HEK293T (cell line): ENCODE measurements around the gene BAK1.

Source experiments
- CTCF ChIA-PET: fragments of 350-600 bp; formaldehyde crosslinking; extraction: SDS; loops from one replicate; lab custom pipeline; 2021; ENCODE audit warnings: antibody characterized with exemption, inconsistent platforms; lab: Yijun Ruan, JAX
- POLR2A ChIA-PET: fragments of 350-600 bp; formaldehyde crosslinking; extraction: SDS; loops from one replicate; lab custom pipeline; 2020; ENCODE audit warnings: antibody characterized with exemption, inconsistent platforms; lab: Yijun Ruan, JAX
- DNase-seq: peaks from one replicate; pipeline ENCODE4 v3.0.0; 2012; ENCODE audit warnings: mixed read lengths; ENCODE audit errors: extremely low spot score
- ARNT ChIP-seq: fragments of 450-650 bp; IDR thresholded peaks from 2 replicates; pipeline ENCODE4 v1.6.1; 2017; ENCODE audit warnings: mild to moderate bottlenecking
- BHLHE40 ChIP-seq: fragments of 450-650 bp; IDR thresholded peaks from 2 replicates; pipeline ENCODE4 v1.6.1; 2016; ENCODE audit warnings: mild to moderate bottlenecking, moderate library complexity, borderline replicate concordance
- CTBP1 ChIP-seq: fragments of 450-650 bp; IDR thresholded peaks from 2 replicates; pipeline ENCODE4 v1.6.1; 2016; ENCODE audit warnings: borderline replicate concordance
- ELF4 ChIP-seq: fragments of 450-650 bp; IDR thresholded peaks from 2 replicates; pipeline ENCODE4 v1.6.1; 2017; ENCODE audit warnings: antibody characterized with exemption
- FOXA1 ChIP-seq: fragments of 450-650 bp; IDR thresholded peaks from 2 replicates; pipeline ENCODE4 v1.6.1; 2016; ENCODE audit warnings: mild to moderate bottlenecking
- FOXK2 ChIP-seq: fragments of 450-650 bp; IDR thresholded peaks from 2 replicates; pipeline ENCODE4 v1.6.1; 2016; ENCODE audit warnings: mild to moderate bottlenecking
- FOXM1 ChIP-seq: fragments of 450-650 bp; IDR thresholded peaks from 2 replicates; pipeline ENCODE4 v1.6.1; 2017; ENCODE audit warnings: mild to moderate bottlenecking, borderline replicate concordance
- HDGF ChIP-seq: fragments of 450-650 bp; IDR thresholded peaks from 2 replicates; pipeline ENCODE4 v1.6.1; 2017; ENCODE audit warnings: antibody characterized with exemption, borderline replicate concordance
- L3MBTL2 ChIP-seq: fragments of 450-650 bp; conservative IDR thresholded peaks from 2 replicates; pipeline ENCODE4 v1.6.1; 2016; ENCODE audit warnings: mild to moderate bottlenecking
- LEF1 ChIP-seq: fragments of 450-650 bp; IDR thresholded peaks from 2 replicates; pipeline ENCODE4 v1.6.1; 2017; ENCODE audit warnings: mild to moderate bottlenecking, borderline replicate concordance
- NFRKB ChIP-seq: fragments of 450-650 bp; IDR thresholded peaks from 2 replicates; pipeline ENCODE4 v1.6.1; 2016; ENCODE audit warnings: mild to moderate bottlenecking, moderate library complexity
- SP1 ChIP-seq: fragments of 450-650 bp; IDR thresholded peaks from 2 replicates; pipeline ENCODE4 v1.6.1; 2017
- SUZ12 ChIP-seq: fragments of 450-650 bp; IDR thresholded peaks from 2 replicates; pipeline ENCODE4 v1.6.1; 2016; ENCODE audit warnings: mild to moderate bottlenecking
- TARDBP ChIP-seq: fragments of 450-650 bp; IDR thresholded peaks from 2 replicates; pipeline ENCODE4 v1.6.1; 2016
- ZNF384 ChIP-seq: fragments of 450-650 bp; IDR thresholded peaks from 2 replicates; pipeline ENCODE4 v1.6.1; 2016
- TF ChIP-seq, protein P1 (sequence below): fragments of 450-650 bp; IDR thresholded peaks from 2 replicates; pipeline ENCODE4 v1.6.1; 2016

Gene BAK1

DNA sequence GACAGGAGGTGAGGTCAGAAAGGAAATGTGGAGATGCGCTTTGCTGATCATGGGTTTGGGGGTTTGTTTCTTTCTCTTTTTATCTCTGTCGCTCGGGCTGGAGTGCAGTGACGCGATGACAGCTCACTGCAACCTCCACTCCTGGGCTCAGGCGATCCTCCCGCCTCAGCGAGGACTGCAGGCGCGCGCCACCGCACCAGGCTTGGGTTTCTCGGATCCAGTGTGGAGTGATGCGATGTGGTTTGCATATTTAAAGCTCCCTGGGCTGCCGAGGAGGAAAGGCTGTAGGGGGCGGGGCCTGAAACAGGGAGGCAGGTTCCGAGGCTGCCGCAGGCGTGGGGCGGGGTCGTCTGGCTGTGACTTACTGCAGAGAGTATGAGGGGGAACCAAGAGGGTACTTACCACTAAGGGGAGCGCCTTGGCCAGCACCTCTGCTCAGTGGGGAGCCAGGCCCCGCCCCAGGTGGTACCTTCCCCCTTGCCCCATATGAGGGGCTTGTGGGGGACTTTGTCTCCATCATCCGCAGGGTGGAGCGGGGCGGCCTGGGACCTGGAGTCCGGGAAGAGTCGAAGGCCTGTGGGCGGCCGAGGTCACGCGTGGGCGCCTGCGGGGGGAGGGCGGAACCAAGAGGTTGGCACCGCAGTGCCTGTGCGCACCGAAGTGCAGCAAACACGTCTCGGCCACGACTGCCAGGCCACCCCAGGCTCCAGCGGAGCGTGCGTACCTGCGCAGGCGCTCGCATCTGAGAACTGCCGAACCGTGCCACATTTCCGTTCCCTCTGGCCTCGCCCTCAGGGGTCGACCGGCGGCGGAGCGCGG lies 12.7 kb upstream of the BAK1 start:
- TF ChIP-seq ELF4 (no peak), TARDBP (no peak), HDGF (no peak), ARNT (no peak), BHLHE40 (no peak), FOXA1 (no peak), FOXK2 (no peak), LEF1 (no peak), SP1 (no peak), ZNF384 (no peak), CTBP1 (no peak), SUZ12 (no peak), NFRKB (no peak)
- TF ChIP-seq, protein P1, sequence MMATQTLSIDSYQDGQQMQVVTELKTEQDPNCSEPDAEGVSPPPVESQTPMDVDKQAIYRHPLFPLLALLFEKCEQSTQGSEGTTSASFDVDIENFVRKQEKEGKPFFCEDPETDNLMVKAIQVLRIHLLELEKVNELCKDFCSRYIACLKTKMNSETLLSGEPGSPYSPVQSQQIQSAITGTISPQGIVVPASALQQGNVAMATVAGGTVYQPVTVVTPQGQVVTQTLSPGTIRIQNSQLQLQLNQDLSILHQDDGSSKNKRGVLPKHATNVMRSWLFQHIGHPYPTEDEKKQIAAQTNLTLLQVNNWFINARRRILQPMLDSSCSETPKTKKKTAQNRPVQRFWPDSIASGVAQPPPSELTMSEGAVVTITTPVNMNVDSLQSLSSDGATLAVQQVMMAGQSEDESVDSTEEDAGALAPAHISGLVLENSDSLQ, result no peak
- POLR2A ChIA-PET, result no interaction called here
- CTCF ChIA-PET, result interaction anchor here (0.6 kb wide), 1 partner anchor 355 kb away, joined by 3 read pairs; no protein-coding TSS in a partner anchor
- DNase-seq, result no peak

DNA sequence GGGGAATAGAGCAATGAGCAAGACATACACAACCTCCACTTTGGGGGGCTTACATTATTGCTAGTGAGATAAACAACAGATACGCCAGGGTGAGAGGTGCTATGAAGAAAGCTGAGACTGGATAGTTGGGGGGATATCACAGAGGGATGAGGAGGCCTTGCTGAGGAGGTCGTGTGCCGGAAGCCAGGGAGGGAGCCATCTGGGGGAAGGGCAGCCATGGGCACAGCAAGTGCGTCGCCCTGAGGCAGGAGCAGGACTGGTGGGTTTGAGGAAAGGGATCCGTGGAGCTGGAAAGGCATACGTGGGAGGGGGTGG lies 12.2 kb upstream of the BAK1 start:
- no peak for DNase-seq
- ChIA-PET CTCF (interaction anchor here (0.6 kb wide), 1 partner anchor 354 kb away, joined by 3 read pairs; no protein-coding TSS in a partner anchor), POLR2A (interaction anchor here (1.1 kb wide), 1 partner anchor 119 kb away, joined by 3 read pairs; the partner anchor contains the start of gene UQCC2)
- TF ChIP-seq LEF1, result no peak
- no peak for TF ChIP-seq ARNT
- TF ChIP-seq SP1, result no peak
- TF ChIP-seq SUZ12, result no peak
- TF ChIP-seq FOXM1, result no peak
- no peak for TF ChIP-seq L3MBTL2
- TF ChIP-seq FOXA1, result no peak
- no peak for TF ChIP-seq ZNF384
- TF ChIP-seq TARDBP, result no peak
- TF ChIP-seq NFRKB, result no peak
- TF ChIP-seq FOXK2, result no peak
- no peak for TF ChIP-seq CTBP1
- no peak for TF ChIP-seq BHLHE40

DNA sequence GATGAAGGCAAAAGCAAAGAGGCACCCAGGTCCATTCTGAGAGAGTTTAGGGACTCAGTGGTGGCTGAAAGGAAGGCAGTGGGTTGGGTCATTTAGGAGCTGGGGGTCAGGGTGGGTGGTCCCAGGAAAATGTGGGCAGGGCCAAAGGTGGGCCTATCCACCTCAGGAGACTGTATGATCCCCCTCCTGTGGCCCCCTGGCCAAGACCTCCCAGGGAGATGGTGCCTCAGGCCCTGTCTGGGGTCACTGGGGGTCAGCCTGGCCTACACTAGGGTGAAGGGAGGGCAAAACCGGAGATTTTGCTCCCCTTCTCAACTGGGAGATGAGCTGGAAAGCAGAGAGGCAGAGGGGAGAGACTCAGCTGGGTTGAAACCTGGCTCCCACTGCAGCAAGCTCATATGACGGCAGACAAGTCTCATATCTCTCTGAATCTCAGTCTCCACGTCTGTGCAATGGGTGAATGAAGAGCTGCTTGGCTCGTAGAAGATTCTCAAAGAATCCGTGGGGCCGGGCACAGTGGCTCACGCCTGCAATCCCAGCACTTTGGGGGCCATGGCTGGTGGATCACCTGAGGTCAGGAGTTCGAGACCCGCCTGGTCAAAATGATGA lies 11.5 kb upstream of the BAK1 start:
- DNase-seq, result no peak
- POLR2A ChIA-PET, result interaction anchor here (1.1 kb wide), 1 partner anchor 120 kb away, joined by 3 read pairs; the partner anchor contains the start of gene UQCC2
- TF ChIP-seq HDGF (no peak), CTBP1 (no peak), NFRKB (no peak), LEF1 (no peak), FOXA1 (no peak)
- CTCF ChIA-PET, result no interaction called here

DNA sequence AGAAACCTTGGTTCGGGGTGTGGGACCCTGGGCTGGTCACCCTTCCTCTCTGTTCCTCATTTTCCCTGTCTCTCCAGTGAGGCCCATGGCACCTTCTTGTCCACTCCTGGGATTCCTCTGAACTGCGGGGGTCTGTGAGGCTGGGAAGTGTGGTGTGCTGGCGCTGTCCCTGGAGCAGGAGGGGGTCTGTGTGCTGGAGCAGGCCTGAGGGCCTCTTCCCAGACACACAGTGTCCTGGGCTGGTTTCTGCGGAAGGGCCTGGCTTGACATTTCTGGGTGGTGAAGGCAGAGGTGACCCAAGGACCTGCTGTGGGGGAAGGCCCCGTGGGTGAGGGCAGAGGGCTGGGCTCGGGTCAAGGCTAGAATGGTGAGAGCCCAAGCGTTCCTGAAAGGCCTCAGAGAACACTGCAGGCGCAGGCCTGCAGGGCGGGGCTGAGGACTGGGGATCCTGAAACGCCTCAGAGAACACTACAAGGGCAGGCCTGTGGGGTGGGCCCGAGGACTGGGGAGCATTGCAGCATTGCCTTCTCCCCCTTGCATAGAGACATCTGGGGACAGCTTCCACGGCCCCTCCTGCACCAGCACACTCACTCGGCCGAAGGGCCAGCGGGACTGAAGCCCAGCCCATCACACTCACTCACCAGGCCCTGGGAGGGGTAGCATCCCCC lies 10.6 kb upstream of the BAK1 start:
- POLR2A ChIA-PET, result no interaction called here
- TF ChIP-seq SUZ12 (no peak), SP1 (no peak), FOXM1 (no peak), TARDBP (no peak), HDGF (no peak), ZNF384 (no peak), ARNT (no peak), FOXK2 (no peak), L3MBTL2 (no peak), LEF1 (no peak), CTBP1 (no peak), NFRKB (no peak), BHLHE40 (no peak)
- TF ChIP-seq, protein P1, result no peak
- no peak for DNase-seq
- CTCF ChIA-PET, result interaction anchor here (0.7 to 1.1 kb wide), 4 partner anchors 17 to 135 kb away, joined by 3 to 8 read pairs (median 5); no protein-coding TSS in a partner anchor

DNA sequence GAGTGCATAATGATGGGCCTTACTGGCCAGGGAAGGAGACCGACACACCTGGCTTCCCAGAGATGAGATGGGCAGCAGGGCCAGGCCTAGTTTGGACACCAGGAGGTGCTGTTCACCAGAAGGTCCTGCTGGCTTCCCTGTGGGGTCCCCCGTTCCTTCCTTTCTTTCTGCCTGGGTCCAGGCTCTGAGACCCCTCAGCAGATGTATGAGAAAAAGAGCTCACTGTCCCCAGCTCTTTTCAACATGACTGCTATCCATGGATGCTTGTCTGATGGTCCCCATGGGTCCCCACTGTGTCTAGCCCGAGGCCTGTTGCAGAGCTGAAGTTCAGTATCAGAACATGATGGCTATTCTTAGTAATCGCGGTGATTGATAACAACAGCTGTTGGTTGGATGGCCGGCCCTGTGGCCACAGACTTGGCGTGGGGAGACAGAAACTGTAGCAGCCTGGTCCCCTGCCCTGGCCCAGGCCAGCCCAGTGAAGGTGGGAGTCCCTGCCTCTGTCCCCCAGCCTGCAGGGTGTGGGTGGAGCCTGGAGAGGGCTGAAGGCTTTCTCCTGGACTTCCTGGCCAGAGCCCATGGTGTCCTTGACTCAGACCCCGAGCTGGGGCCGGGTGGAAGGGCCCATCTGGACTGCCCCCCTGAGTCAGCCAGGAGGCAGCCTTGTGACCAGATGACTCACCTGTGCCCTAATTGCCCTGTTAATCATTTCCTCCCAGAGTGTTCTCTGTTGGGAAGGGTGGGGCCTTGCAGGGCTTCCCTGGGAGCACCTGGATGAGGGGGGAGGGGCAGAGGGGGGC lies 9.9 kb upstream of the BAK1 start:
- TF ChIP-seq FOXA1 (no peak), CTBP1 (no peak), L3MBTL2 (no peak), ELF4 (no peak), ZNF384 (no peak), NFRKB (no peak), SP1 (no peak), FOXM1 (no peak), ARNT (no peak), FOXK2 (no peak), SUZ12 (no peak), TARDBP (no peak), HDGF (no peak), LEF1 (no peak), BHLHE40 (no peak)
- TF ChIP-seq, protein P1, result no peak
- CTCF ChIA-PET, result interaction anchor here (0.7 to 1.1 kb wide), 6 partner anchors 18 to 136 kb away, joined by 3 to 8 read pairs (median 5); no protein-coding TSS in a partner anchor
- DNase-seq, result peak; percentile 65
- POLR2A ChIA-PET, result no interaction called here
